Tibial artery (tissue), 4 donors: Measurements from ENCODE around the gene ZFAND2A.
"Not testable (repeated sequence)": the region's sequence is repeated elsewhere in the genome, so short reads cannot be mapped to it uniquely, and the experiment has no call there.

Experiments used
- DNase-seq, 2 donors: peaks; one replicate each; pipeline ENCODE4 v3.0.0-alpha.2; 2019
- H3K27ac ChIP-seq, 2 donors: fragments of 200-600 bp; sonication (generic) in 1 of 2; 1 replicate in 1 of 2; 2 replicates in 1 of 2; pipeline ENCODE4 v1.5.1; 2018 to 2019; ENCODE audit warnings: mild to moderate bottlenecking in 1 of 2
- H3K27me3 ChIP-seq, 2 donors: fragments of 200-600 bp; sonication (generic) in 1 of 2; one replicate each; pipeline versions ENCODE4 v1.5.1 to v1.6.0; 2016 to 2019
- H3K36me3 ChIP-seq, 3 donors: fragments of 200-600 bp; sonication (generic) in 2 of 3; one replicate each; pipeline ENCODE4 v1.5.1; 2016 to 2019; ENCODE audit warnings: mild to moderate bottlenecking in 2 of 3
- H3K4me1 ChIP-seq, 4 donors: fragments of 200-600 bp; sonication (generic) in 2 of 4; 1 replicate in 3 of 4; 2 replicates in 1 of 4; pipeline ENCODE4 v1.5.1; 2016 to 2019
- H3K4me3 ChIP-seq, 2 donors: fragments of 200-600 bp; sonication (generic) in 1 of 2; 1 replicate in 1 of 2; 2 replicates in 1 of 2; pipeline ENCODE4 v1.5.1; 2018 to 2019; ENCODE audit warnings: mild to moderate bottlenecking in 2 of 2
- H3K9me3 ChIP-seq, 3 donors: fragments of 200-600 bp; sonication (generic) in 1 of 3; one replicate each; pipeline ENCODE4 v1.5.1; 2016 to 2019
- intact Hi-C: fragments of 100-400 bp; cut with DNase I; formaldehyde crosslinking; loops from one replicate; pipeline ENCODE4 v1.15.0; 2023; ENCODE audit warnings: low total_unique reads
- TF ChIP-seq, protein P1 (sequence below), 2 experiments: fragments of 200-600 bp in 1 of 2; fragments of 450-650 bp in 1 of 2; IDR thresholded peaks; one replicate each; pipeline ENCODE4 v1.5.1; 2017 to 2019; ENCODE audit warnings: antibody characterized with exemption in 2 of 2, mild to moderate bottlenecking in 1 of 2, moderate library complexity in 1 of 2

Gene ZFAND2A

GRCh38 chr7:1121886-1122831 lies 37.8 kb downstream of the ZFAND2A start:
- H3K9me3 ChIP-seq = no peaks in the 10 kb centered on the region
- TF ChIP-seq, protein P1, sequence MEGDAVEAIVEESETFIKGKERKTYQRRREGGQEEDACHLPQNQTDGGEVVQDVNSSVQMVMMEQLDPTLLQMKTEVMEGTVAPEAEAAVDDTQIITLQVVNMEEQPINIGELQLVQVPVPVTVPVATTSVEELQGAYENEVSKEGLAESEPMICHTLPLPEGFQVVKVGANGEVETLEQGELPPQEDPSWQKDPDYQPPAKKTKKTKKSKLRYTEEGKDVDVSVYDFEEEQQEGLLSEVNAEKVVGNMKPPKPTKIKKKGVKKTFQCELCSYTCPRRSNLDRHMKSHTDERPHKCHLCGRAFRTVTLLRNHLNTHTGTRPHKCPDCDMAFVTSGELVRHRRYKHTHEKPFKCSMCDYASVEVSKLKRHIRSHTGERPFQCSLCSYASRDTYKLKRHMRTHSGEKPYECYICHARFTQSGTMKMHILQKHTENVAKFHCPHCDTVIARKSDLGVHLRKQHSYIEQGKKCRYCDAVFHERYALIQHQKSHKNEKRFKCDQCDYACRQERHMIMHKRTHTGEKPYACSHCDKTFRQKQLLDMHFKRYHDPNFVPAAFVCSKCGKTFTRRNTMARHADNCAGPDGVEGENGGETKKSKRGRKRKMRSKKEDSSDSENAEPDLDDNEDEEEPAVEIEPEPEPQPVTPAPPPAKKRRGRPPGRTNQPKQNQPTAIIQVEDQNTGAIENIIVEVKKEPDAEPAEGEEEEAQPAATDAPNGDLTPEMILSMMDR (IDR thresholded peaks at IDR 0.05) = no peak
- H3K4me3 ChIP-seq = no peak overlapping the region
- DNase-seq = no peak
- H3K4me1 ChIP-seq = peaks cover 0 to 30% (median 22%) of the 10 kb centered on the region in 4 donors
- H3K27ac ChIP-seq = peak overlapping the region; percentile 90 to 94
- peaks cover 0 to 5% (median 0%) of the 10 kb centered on the region in 3 donors for H3K36me3 ChIP-seq
- intact Hi-C loops = loop anchor here (5.0 kb wide), 1 partner anchor 35 kb away; the partner anchor contains the start of gene GPER1
- H3K27me3 ChIP-seq = no peaks in the 10 kb centered on the region

DNA sequence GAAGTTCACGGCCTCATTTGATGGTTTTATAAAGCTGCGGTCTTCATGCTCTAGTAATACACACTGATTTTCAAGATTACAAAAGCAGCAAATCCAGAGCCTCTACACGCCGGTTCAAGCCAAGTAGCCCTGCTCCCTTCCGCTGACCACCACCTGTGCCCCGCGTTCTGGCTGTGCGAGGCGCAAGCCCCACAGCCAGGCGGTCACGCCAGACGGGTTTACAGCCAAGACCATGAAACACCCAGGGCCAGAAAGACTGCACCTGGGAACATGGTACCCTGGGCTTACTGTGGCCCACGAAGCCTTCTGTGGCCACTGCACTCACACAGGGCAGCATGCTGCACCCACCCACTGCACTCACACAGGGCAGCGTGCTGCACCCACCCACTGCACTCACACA lies 38.5 kb downstream of the ZFAND2A start:
- Histone ChIP-seq H3K27me3 (no peaks in the 10 kb centered on the region), H3K36me3 (no peaks in the 10 kb centered on the region), H3K27ac (no peak overlapping the region), H3K4me1 (peaks cover 0 to 30% (median 22%) of the 10 kb centered on the region in 4 donors), H3K9me3 (no peaks in the 10 kb centered on the region), H3K4me3 (no peak overlapping the region)
- DNase-seq = no peak
- intact Hi-C loops = loop anchor here (5.0 kb wide), 1 partner anchor 34 kb away; the partner anchor contains the start of gene GPER1
- TF ChIP-seq, protein P1 (IDR thresholded peaks at IDR 0.05) = no peak

DNA sequence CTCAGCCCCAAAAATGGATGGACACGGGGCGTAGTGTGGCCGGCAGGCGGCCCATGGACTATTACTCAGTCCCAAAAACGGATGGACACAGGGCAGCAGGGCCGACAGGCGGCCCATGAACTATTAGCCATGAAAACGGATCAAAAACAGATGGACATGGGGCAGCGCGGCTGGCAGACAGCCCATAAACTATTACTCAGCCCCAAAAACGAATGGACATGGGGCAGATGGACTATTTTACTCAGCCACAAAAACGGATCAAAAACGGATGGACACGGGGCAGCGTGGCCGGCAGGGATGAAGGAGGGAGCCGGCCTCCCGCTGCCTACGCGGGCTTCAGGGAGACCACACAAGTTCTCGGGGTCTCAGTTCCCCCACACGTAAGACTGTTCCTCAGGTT lies 39.2 kb downstream of the ZFAND2A start:
- peaks cover 0 to 30% (median 22%) of the 10 kb centered on the region in 4 donors for H3K4me1 ChIP-seq
- H3K4me3 ChIP-seq = no peak overlapping the region
- H3K27ac ChIP-seq = no peak overlapping the region
- H3K27me3 ChIP-seq = no peaks in the 10 kb centered on the region
- H3K9me3 ChIP-seq = no peaks in the 10 kb centered on the region
- H3K36me3 ChIP-seq = no peaks in the 10 kb centered on the region
- intact Hi-C loops = loop anchor here (5.0 kb wide), 1 partner anchor 33 kb away; the partner anchor contains the start of gene GPER1
- DNase-seq = no peak
- TF ChIP-seq, protein P1 (IDR thresholded peaks at IDR 0.05) = no peak

DNA sequence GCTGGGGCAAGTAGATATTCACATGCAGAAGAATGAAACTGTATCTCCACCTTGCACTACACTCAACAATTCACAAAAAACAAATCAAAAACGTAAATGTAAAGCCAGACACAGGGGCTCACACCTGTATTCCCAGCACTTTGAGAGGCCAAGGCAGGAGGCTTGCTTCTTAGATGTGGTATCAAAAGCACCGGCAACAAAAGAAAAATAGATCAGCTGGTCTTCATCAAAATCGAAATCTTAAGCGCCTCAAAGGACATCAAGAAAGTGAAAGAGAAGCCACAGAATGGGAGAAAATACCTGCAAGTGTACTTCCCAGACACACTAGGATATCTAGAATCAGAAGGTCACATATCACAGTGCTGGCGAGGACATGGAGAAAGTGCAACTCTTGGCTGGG lies 40.8 kb downstream of the ZFAND2A start:
- H3K4me1 ChIP-seq = peaks cover 0 to 15% (median 11%) of the 10 kb centered on the region in 4 donors
- H3K36me3 ChIP-seq = peaks cover 0 to under 1% (median 0%) of the 10 kb centered on the region in 3 donors
- H3K27ac ChIP-seq = no peak overlapping the region
- TF ChIP-seq, protein P1 (IDR thresholded peaks at IDR 0.05) = no peak
- intact Hi-C loops = no loop called here
- no peaks in the 10 kb centered on the region for H3K27me3 ChIP-seq
- no peaks in the 10 kb centered on the region for H3K9me3 ChIP-seq
- DNase-seq = no peak
- no peak overlapping the region for H3K4me3 ChIP-seq

DNA sequence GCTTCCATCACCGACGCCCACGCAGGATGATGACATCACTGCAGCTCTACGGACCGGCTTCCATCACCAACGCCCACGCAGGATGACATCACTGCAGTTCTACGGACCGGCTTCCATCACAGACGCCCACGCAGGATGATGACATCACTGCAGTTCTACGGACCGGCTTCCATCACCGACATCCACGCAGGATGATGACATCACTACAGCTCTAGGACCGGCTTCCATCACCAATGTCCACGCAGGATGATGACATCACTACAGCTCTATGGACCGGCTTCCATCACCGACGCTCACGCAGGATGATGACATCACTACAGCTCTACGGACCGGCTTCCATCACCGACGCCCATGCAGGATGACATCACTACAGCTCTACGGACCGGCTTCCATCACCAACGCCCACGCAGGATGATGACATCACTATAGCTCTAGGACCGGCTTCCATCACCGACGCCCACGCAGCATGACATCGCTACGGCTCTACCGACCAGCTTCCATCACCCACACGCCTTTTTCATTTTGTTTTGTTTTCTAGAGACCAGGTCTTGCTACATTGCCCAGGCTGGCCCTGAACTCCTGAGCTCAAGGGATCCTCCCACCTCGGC lies 42.6 kb downstream of the ZFAND2A start:
- H3K27ac ChIP-seq = no peak overlapping the region
- no peak overlapping the region for H3K4me3 ChIP-seq
- no peaks in the 10 kb centered on the region for H3K27me3 ChIP-seq
- no peaks in the 10 kb centered on the region for H3K9me3 ChIP-seq
- DNase-seq = no peak
- peaks cover 0 to 4% (median 0%) of the 10 kb centered on the region in 3 donors for H3K36me3 ChIP-seq
- no peaks in the 10 kb centered on the region for H3K4me1 ChIP-seq
- intact Hi-C loops = no loop called here
- TF ChIP-seq, protein P1 (IDR thresholded peaks at IDR 0.05) = no peak

- H3K9me3 ChIP-seq, H3K4me1 ChIP-seq, H3K36me3 ChIP-seq, DNase-seq, H3K27ac ChIP-seq, H3K4me3 ChIP-seq, H3K27me3 ChIP-seq, intact Hi-C loops: not testable (repeated sequence)
Measured at GRCh38 chr7:1116383-1117008, 43.5 kb downstream of the ZFAND2A start.

DNA sequence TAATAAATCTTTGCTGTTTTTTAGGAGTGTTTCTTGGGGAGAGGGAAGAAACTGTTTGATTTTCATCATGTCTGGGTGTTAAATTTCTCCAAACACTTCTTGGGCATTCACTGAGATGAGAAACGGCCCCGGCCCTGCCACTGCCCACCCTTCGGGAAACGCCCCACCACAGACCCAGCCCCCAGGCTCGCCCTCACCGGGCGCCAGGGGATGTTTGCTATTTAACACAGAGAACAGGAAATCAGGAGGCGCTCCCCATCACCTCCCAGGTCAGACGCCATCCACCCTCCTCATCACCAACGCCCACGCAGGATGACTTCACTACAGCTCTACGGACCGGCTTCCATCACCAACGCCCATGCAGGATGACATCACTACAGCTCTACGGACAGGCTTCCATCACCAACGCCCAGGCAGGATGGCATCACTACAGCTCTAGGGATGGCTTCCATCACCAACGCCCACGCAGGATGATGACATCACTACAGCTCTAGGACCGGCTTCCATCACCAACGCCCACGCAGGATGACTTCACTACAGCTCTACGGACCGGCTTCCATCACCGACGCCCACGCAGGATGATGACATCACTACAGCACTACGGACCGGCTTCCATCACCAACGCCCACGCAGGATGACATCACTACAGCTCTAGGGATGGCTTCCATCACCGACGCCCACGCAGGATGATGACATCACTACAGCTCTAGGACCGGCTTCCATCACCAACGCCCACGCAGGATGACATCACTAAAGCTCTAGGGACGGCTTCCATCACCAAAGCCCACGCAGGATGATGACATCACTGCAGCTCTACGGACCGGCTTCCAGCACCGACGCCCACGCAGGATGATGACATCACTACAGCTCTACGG lies 44.6 kb downstream of the ZFAND2A start:
- H3K36me3 ChIP-seq, H3K9me3 ChIP-seq, H3K27me3 ChIP-seq, intact Hi-C loops, H3K27ac ChIP-seq, H3K4me1 ChIP-seq, H3K4me3 ChIP-seq, DNase-seq: not testable (repeated sequence)
